GM11168 (cell line): ENCODE measurements around the gene SSX2B.
"Not testable (repeated sequence)": the region's sequence is repeated elsewhere in the genome, so short reads cannot be mapped to it uniquely, and the experiment has no call there.

Experiments
- in situ Hi-C: fragments of 300-500 bp; cut with MboI; formaldehyde crosslinking; loops from one replicate; pipeline ENCODE4 v1.12.0; 2022; ENCODE audit warnings: low sequenced_read_pairs; ENCODE audit not compliant: unreplicated experiment

SSX2B gene

GRCh38 chrX:52750952-52751351 is at the start of gene SSX2B:
Gene SSX2B, plus strand, starts transcription at chrX:52751252. Its CDS starts 1,429 bp downstream, at chrX:52752681.
- in situ Hi-C loops: not testable (repeated sequence)

DNA sequence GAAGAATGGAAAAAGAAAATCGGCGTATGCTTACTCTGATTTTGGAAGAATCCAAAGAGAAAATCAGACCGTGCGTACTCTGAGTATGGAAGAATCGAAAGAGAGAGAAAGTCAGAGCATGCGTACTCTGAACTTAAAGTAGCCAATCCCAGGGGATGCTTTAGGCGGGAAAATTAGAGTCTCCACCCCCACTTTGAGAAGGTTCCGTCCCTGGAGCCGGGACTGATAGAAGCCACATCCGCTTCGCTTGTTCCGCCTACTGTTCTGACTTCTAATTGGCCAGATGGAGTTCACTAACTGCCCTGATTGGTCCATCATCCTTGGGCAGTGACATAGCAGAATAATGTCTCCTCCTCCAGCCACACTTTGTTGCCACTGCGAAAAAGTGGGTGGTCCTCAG is 44.0 kb upstream of the SSX2B start, which contains the start of gene SSX2:
Gene SSX2 (minus strand): TSS at position 101 of the 400 bp plus-strand sequence. CDS start 1,429 bp downstream, outside the sequence.
- in situ Hi-C loops: not testable (repeated sequence)

- in situ Hi-C loops: not testable (repeated sequence)
These were observed 14.9 kb downstream of the SSX2B start for GRCh38 chrX:52765983-52766382.

- in situ Hi-C loops: not testable (repeated sequence)
These were observed 22.5 kb downstream of the SSX2B start for GRCh38 chrX:52773504-52773903.

- in situ Hi-C loops: not testable (repeated sequence)
These were observed 46.3 kb downstream of the SSX2B start, which contains the start of gene SPANXN5 for GRCh38 chrX:52797327-52797726. Gene SPANXN5, minus strand, starts transcription at chrX:52797427. Its CDS starts 79 bp downstream, at chrX:52797348.

DNA sequence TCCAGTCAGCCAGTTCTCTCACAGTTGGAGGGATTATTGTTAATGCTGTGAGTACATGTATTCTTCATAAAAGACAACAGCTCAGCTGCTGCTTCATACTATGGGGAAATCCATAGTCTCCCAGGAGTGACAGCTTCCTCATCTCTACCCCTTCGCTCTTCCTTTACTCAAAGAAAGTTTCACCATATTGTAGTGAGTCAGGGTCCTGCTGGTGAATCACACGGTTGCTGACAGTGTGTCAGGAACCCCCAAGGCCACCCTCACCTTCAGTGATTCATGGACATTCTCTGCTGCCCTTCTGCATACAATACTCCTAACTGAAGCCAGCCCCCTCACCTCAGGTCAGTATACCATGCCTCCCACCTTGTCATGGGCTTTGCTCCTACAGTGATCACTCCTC is 53.8 kb downstream of the SSX2B start:
- in situ Hi-C loops: loop anchor here (5.0 kb wide), 1 partner anchor 348 kb away; no protein-coding TSS in a partner anchor
